ACC112 (cell line): ENCODE data around the gene PTPRF.

ENCODE experiments used
- H2AFZ ChIP-seq: fragments of 200-600 bp; sonication (generic); one replicate; pipeline ENCODE4 v1.6.0; 2017; ENCODE audit warnings: antibody characterized with exemption, low read length; ENCODE audit not compliant: unreplicated experiment
- H3K27ac ChIP-seq: fragments of 200-600 bp; sonication (generic); 2 replicates; pipeline ENCODE4 v1.5.1; 2014; ENCODE audit warnings: low read depth, mild to moderate bottlenecking, antibody characterized with exemption, low read length, moderate library complexity
- H3K27me3 ChIP-seq: fragments of 200-600 bp; sonication (generic); 2 replicates; pipeline ENCODE4 v1.6.1; 2014; ENCODE audit warnings: mild to moderate bottlenecking, antibody characterized with exemption, low read length, moderate library complexity, mixed read lengths; ENCODE audit not compliant: insufficient read depth
- H3K36me3 ChIP-seq: fragments of 200-600 bp; sonication (generic); 2 replicates; pipeline ENCODE4 v1.6.1; 2016; ENCODE audit warnings: mild to moderate bottlenecking, antibody characterized with exemption, low read length, moderate library complexity, mixed read lengths; ENCODE audit not compliant: insufficient read depth
- H3K4me1 ChIP-seq: fragments of 200-600 bp; sonication (generic); one replicate; pipeline ENCODE4 v1.6.1; 2016; ENCODE audit warnings: low read length, mixed read lengths; ENCODE audit not compliant: insufficient read depth, unreplicated experiment, control insufficient read depth
- H3K4me3 ChIP-seq: fragments of 200-600 bp; sonication (generic); 2 replicates; pipeline ENCODE4 v1.5.1; 2014; ENCODE audit warnings: mild to moderate bottlenecking, low read depth, low read length
- H3K79me2 ChIP-seq: fragments of 200-600 bp; sonication (generic); one replicate; pipeline ENCODE4 v1.6.0; 2016; ENCODE audit warnings: low read length; ENCODE audit not compliant: control insufficient read depth, unreplicated experiment, insufficient read depth

The PTPRF gene

DNA sequence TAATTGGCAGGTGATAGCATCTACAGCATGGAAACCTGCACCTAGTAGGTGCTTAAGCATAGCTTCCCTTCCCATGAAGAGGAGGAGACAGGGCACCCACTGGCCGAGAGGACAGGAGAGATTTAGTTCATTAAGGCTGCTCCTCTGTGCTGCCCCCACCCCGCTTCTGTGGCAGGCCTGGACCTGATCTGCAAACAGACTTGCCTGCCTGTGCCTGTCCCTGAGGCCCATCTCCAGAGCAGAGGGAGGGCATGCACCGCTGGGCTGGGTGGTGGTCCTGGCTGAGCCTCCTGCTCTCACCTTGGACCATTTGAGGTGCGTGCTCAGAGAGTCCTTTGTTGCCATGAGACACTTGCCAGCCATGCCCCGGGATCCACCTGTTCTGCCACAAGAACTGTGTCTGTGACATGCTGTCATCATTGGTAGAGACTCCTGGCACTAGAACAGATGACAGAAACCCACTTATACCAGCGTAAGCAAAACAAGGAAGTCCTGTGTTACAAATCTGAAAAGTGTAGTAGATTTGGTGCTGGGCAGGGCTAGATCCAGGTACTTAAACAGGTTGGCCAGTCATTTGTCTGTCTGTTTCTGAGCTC lies 55.6 kb downstream of the PTPRF start:
- no peak overlapping the region for H2AFZ ChIP-seq

DNA sequence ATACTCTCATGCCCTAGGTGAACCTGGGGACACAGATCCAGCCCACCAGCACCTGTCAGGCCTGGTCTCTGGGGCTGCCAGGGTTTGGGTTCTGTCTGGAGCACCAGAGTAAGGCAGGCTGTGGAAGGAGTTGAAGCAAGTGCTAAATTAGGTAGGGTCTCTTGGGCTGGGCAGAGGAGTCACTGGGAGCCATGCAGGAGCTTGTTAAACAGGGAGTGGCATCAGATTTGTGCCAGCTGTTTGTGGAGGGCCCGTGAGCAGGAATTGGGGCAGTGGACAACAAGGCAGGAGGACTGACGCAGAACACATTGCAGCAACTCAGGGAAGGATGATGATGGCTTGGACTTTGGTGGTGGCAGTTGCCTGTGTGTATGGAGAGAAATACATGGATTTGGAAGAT lies 56.3 kb downstream of the PTPRF start:
- H3K27ac ChIP-seq: no peak overlapping the region
- H3K4me1 ChIP-seq: peaks cover 11% of the 10 kb centered on the region
- no peaks in the 10 kb centered on the region for H3K79me2 ChIP-seq
- H3K27me3 ChIP-seq: no peaks in the 10 kb centered on the region
- no peaks in the 10 kb centered on the region for H3K36me3 ChIP-seq
- no peak overlapping the region for H2AFZ ChIP-seq
- no peak overlapping the region for H3K4me3 ChIP-seq

More for the DNA sequence above, 55.6 kb downstream of the PTPRF start:
- Histone ChIP-seq H3K4me1 (peaks cover 15% of the 10 kb centered on the region), H3K27me3 (no peaks in the 10 kb centered on the region), H3K36me3 (no peaks in the 10 kb centered on the region), H3K27ac (no peak overlapping the region), H3K4me3 (no peak overlapping the region), H3K79me2 (no peaks in the 10 kb centered on the region)

DNA sequence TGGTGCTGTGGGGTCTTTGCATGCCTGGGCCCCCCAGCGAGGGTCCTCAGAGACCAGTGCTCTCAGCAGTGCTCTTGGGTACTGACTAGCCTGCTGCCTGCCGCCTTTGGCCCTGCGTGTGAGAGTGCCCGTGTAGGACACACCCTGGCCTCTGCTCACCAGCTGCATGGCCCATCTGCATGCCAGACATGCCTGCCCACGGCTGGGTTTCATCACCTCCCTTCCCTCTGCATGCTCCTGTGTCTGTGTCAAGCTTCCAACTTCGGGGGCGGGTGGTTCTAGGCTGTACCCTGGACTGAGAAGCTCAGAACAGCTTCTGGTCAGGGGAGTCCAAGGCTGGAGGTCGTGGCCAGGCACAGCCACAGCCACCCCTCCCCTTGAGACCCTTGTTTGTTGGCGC lies 56.9 kb downstream of the PTPRF start:
- peaks cover 6% of the 10 kb centered on the region for H3K4me1 ChIP-seq
- no peaks in the 10 kb centered on the region for H3K27me3 ChIP-seq
- no peak overlapping the region for H2AFZ ChIP-seq
- no peaks in the 10 kb centered on the region for H3K79me2 ChIP-seq
- H3K36me3 ChIP-seq: no peaks in the 10 kb centered on the region
- H3K27ac ChIP-seq: no peak overlapping the region
- H3K4me3 ChIP-seq: no peak overlapping the region

DNA sequence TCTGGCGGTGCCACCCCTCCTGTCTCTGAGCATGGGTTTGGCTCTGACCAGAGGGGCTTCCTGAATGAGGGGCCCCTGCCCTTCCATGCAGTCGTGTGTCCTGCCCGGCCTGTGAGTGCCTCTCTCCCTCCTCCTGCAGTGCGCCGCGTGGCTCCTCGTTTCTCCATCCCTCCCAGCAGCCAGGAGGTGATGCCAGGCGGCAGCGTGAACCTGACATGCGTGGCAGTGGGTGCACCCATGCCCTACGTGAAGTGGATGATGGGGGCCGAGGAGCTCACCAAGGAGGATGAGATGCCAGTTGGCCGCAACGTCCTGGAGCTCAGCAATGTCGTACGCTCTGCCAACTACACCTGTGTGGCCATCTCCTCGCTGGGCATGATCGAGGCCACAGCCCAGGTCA lies 57.9 kb downstream of the PTPRF start:
- no peak overlapping the region for H3K27ac ChIP-seq
- H3K4me1 ChIP-seq: peaks cover 6% of the 10 kb centered on the region
- H2AFZ ChIP-seq: no peak overlapping the region
- H3K27me3 ChIP-seq: no peaks in the 10 kb centered on the region
- H3K79me2 ChIP-seq: no peaks in the 10 kb centered on the region
- H3K4me3 ChIP-seq: no peak overlapping the region
- H3K36me3 ChIP-seq: no peaks in the 10 kb centered on the region

DNA sequence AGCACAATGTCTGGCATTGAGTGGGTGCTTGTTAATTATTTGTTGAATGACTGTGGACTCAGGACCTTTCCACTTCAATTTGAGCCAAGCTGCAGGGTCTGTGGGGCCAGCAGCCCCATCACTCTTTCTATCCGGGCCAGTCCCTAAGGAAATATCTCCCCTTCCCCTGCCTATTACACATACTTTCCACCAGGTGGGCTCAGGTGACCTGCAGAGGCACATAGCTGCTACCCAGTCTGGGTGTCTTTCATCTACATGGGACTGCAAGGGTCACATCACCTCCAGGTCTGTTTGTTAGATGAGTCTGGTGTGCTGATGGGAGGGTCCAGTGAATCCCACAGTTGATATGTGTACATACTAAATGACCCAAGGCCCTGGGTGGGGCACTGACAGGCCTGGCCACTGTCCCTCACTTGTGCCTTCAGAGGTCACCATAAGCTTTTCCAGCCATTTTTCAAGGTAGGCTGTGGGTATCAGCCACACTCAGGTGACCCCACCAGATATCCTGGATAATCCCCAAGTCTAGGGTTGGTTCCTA lies 59.8 kb downstream of the PTPRF start:
- no peak overlapping the region for H3K27ac ChIP-seq
- no peaks in the 10 kb centered on the region for H3K36me3 ChIP-seq
- no peaks in the 10 kb centered on the region for H3K79me2 ChIP-seq
- H3K4me3 ChIP-seq: no peak overlapping the region
- no peaks in the 10 kb centered on the region for H3K27me3 ChIP-seq
- H2AFZ ChIP-seq: no peak overlapping the region
- H3K4me1 ChIP-seq: peaks cover 6% of the 10 kb centered on the region

DNA sequence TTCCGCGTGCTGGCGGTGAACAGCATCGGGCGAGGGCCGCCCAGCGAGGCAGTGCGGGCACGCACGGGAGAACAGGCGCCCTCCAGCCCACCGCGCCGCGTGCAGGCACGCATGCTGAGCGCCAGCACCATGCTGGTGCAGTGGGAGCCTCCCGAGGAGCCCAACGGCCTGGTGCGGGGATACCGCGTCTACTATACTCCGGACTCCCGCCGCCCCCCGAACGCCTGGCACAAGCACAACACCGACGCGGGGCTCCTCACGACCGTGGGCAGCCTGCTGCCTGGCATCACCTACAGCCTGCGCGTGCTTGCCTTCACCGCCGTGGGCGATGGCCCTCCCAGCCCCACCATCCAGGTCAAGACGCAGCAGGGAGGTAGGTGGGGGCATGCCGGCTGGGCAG lies 60.5 kb downstream of the PTPRF start:
- no peaks in the 10 kb centered on the region for H3K27me3 ChIP-seq
- no peak overlapping the region for H3K4me3 ChIP-seq
- peaks cover 6% of the 10 kb centered on the region for H3K4me1 ChIP-seq
- no peaks in the 10 kb centered on the region for H3K79me2 ChIP-seq
- no peak overlapping the region for H2AFZ ChIP-seq
- H3K36me3 ChIP-seq: no peaks in the 10 kb centered on the region
- no peak overlapping the region for H3K27ac ChIP-seq

DNA sequence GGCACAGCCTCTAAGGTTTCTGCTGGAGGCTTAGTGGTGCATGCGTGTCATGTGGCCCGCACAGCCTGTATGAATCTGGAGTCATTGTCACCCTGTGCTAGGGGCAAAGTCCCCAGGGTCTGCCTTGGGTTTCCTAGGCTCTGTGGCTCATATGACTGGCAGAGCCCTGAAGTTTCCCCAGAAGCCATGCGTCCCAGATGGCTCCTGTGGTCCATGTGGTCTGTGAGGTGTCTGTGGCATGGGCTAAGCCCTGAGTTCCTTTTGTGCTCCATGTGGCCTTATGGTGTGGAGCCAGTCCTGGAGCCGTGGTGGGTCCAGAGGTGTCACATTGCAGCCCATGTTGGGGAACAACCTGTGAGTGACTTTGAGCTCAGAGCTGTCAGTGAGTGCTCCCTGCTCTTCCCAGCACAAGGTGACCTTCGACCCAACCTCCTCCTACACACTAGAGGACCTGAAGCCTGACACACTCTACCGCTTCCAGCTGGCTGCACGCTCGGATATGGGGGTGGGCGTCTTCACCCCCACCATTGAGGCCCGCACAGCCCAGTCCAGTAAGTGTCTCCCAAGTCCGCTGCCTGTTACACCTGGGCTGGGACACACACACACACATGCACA lies 61.5 kb downstream of the PTPRF start:
- peaks cover 6% of the 10 kb centered on the region for H3K4me1 ChIP-seq
- no peaks in the 10 kb centered on the region for H3K79me2 ChIP-seq
- no peaks in the 10 kb centered on the region for H3K27me3 ChIP-seq
- H2AFZ ChIP-seq: no peak overlapping the region
- no peak overlapping the region for H3K27ac ChIP-seq
- H3K36me3 ChIP-seq: no peaks in the 10 kb centered on the region
- H3K4me3 ChIP-seq: no peak overlapping the region

DNA sequence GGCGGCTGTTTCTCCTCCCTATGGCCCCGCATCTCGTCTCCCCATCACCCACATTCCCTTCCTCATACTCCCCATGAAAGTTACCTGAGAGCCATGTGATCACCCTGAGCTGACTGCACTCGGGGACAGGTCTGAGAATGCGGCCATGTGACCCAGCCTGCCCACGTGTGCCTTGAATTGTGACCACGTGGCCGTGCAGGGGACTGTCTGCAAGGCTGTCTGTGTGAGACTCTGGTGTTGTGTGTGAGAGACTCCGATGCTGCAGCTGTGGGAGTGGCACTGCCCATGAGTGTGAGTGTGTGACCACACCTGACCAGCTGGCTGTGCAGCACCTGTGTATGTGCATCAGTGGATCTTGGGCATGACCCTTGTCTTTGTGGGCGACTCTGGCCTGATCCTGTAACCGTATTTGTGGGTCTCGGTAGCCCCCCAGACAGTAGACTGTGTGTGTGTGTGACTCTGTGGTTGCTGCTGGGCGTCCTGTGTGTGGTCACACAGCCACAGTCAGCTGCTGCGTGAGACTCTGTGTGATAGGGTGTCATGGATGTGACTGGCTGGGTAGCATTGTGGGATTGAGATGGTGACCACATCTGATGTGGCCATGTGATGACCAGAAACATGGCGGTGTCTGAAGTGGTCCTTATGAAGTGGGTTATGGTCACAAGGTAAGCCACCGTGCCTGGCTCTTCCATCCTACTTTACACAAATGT lies 62.4 kb downstream of the PTPRF start:
- H3K27ac ChIP-seq: no peak overlapping the region
- H3K36me3 ChIP-seq: no peaks in the 10 kb centered on the region
- no peaks in the 10 kb centered on the region for H3K4me1 ChIP-seq
- H3K27me3 ChIP-seq: no peaks in the 10 kb centered on the region
- no peak overlapping the region for H3K4me3 ChIP-seq
- no peak overlapping the region for H2AFZ ChIP-seq
- H3K79me2 ChIP-seq: no peaks in the 10 kb centered on the region

DNA sequence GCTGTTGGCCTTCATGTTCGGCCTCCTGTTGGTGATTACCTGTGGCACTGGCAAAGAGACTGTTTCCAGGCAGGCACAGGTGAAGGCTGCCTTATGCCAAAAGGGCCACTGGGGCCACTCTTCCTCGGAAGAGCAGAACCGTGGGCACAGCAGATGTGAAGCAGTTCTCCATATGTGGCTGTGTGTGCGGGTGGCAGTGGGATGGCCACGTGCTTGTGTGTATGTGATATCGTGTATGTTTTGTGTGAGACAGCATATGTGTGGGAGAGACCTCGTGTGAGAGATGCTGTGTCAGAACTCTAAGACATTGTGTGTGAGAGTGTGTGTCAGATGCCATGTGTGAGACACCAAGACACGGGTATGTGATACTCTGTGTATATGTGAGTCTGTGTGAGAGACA lies 65.9 kb downstream of the PTPRF start:
- H3K4me3 ChIP-seq: no peak overlapping the region
- H3K27me3 ChIP-seq: no peaks in the 10 kb centered on the region
- H3K4me1 ChIP-seq: no peaks in the 10 kb centered on the region
- no peaks in the 10 kb centered on the region for H3K36me3 ChIP-seq
- no peak overlapping the region for H2AFZ ChIP-seq
- no peak overlapping the region for H3K27ac ChIP-seq
- no peaks in the 10 kb centered on the region for H3K79me2 ChIP-seq

DNA sequence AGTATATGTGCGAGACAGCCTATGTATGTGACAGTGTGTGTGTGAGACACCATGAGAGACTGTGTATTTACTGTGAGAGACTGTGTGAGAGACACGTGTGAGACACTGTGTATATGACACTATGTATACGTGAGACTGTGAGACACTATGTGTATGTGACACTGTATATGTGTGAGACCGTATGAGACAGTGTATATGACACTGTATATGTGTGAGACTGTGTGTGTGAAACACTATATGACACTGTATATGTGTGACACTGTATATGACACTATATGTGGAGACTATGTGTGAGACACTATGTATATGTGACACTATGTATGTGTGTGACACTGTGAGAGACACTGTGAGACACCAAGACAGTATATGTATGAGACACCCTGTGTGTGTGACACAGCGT lies 66.3 kb downstream of the PTPRF start:
- H3K27me3 ChIP-seq: no peaks in the 10 kb centered on the region
- no peaks in the 10 kb centered on the region for H3K79me2 ChIP-seq
- no peaks in the 10 kb centered on the region for H3K4me1 ChIP-seq
- H3K27ac ChIP-seq: no peak overlapping the region
- H3K36me3 ChIP-seq: no peaks in the 10 kb centered on the region
- no peak overlapping the region for H3K4me3 ChIP-seq
- H2AFZ ChIP-seq: no peak overlapping the region

DNA sequence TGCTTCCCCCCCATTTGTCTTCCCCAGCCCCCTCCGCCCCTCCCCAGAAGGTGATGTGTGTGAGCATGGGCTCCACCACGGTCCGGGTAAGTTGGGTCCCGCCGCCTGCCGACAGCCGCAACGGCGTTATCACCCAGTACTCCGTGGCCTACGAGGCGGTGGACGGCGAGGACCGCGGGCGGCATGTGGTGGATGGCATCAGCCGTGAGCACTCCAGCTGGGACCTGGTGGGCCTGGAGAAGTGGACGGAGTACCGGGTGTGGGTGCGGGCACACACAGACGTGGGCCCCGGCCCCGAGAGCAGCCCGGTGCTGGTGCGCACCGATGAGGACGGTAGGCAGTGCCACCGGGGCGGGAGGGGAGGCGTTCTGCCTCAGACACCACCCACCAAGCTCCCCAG lies 67.0 kb downstream of the PTPRF start:
- no peaks in the 10 kb centered on the region for H3K4me1 ChIP-seq
- no peak overlapping the region for H2AFZ ChIP-seq
- no peaks in the 10 kb centered on the region for H3K27me3 ChIP-seq
- no peaks in the 10 kb centered on the region for H3K36me3 ChIP-seq
- H3K79me2 ChIP-seq: no peaks in the 10 kb centered on the region
- H3K27ac ChIP-seq: no peak overlapping the region
- no peak overlapping the region for H3K4me3 ChIP-seq
